ENCODE results near the gene GMDS.

DNA sequence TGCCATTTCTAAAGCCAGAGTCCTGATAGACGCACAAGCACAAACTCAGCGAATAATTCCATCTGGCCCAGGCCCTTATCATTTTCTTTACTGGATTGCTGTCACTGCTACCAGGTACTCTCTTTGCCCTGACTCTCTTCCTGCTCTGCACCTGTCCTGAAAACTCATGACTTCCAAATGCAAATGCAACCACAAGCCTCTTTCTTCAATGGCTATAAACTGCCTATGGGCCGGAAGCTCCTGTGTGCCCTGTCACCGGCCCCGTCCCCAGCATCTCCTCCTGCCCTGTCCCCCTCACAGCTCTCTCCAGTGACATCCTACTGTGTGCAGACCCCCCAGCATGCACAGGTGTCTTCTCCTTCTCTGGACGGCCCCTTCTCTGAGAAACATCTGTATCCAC, 302.6 kb downstream of the GMDS start:
- TF ChIP-seq, protein P1, sequence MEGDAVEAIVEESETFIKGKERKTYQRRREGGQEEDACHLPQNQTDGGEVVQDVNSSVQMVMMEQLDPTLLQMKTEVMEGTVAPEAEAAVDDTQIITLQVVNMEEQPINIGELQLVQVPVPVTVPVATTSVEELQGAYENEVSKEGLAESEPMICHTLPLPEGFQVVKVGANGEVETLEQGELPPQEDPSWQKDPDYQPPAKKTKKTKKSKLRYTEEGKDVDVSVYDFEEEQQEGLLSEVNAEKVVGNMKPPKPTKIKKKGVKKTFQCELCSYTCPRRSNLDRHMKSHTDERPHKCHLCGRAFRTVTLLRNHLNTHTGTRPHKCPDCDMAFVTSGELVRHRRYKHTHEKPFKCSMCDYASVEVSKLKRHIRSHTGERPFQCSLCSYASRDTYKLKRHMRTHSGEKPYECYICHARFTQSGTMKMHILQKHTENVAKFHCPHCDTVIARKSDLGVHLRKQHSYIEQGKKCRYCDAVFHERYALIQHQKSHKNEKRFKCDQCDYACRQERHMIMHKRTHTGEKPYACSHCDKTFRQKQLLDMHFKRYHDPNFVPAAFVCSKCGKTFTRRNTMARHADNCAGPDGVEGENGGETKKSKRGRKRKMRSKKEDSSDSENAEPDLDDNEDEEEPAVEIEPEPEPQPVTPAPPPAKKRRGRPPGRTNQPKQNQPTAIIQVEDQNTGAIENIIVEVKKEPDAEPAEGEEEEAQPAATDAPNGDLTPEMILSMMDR (conservative IDR thresholded peaks at IDR 0.05; ENCODE audit: low read length): no peak
- no peak for TF ChIP-seq EZH2phosphoT487 (IDR thresholded peaks at IDR 0.05; ENCODE audit: borderline replicate concordance)

Measured in Loucy (cell line).